HG03064 (cell line): ENCODE results near the gene HSPA1A.

ENCODE experiments used
- ATAC-seq: cut with Tn5 transposase; IDR thresholded peaks from one replicate; pipeline ENCODE4 v1.9.1; 2021; ENCODE audit warnings: low read depth; ENCODE audit not compliant: unreplicated experiment

Gene HSPA1A

DNA sequence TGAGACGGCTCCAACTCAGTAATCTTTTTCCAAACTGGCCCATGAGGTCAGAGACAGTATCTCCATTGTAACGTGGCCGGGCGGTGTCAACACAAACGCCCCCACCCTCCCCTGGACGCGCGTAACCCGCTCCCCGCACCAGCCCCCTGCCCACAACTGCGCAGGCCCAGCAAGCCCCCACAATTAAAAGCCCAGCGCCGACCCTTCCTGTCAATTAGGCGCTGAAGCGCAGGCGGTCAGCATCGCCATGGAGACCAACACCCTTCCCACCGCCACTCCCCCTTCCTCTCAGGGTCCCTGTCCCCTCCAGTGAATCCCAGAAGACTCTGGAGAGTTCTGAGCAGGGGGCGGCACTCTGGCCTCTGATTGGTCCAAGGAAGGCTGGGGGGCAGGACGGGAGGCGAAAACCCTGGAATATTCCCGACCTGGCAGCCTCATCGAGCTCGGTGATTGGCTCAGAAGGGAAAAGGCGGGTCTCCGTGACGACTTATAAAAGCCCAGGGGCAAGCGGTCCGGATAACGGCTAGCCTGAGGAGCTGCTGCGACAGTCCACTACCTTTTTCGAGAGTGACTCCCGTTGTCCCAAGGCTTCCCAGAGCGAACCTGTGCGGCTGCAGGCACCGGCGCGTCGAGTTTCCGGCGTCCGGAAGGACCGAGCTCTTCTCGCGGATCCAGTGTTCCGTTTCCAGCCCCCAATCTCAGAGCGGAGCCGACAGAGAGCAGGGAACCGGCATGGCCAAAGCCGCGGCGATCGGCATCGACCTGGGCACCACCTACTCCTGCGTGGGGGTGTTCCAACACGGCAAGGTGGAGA is at the start of gene HSPA1A, which contains the start of gene HSPA1L:
TSS of gene HSPA1A (plus strand) at position 519 of the 814 bp plus-strand sequence. CDS start at position 733, 214 bp downstream.
TSS of gene HSPA1L (minus strand) at position 259 of the 814 bp plus-strand sequence. CDS start 3,311 bp downstream, outside the sequence.
- ATAC-seq = no peak

DNA sequence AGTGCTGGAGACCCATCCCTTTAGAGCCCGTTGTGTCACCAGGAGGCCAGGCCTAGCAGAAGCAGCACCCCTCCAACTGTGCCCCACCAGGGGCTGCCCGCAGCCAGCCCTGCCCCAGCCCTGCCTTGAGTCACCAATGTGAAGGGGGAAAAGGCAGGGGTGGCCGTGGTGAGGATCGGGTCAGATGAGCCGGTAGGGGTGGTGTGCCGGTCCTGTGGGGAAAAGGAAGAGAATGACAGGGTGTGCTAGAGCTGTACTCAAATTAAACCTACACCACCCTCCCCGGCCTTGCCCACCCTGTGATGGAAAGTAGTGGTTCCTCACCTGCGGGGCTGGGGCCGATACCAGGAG is 49.8 kb upstream of the HSPA1A start:
- ATAC-seq = no peak

DNA sequence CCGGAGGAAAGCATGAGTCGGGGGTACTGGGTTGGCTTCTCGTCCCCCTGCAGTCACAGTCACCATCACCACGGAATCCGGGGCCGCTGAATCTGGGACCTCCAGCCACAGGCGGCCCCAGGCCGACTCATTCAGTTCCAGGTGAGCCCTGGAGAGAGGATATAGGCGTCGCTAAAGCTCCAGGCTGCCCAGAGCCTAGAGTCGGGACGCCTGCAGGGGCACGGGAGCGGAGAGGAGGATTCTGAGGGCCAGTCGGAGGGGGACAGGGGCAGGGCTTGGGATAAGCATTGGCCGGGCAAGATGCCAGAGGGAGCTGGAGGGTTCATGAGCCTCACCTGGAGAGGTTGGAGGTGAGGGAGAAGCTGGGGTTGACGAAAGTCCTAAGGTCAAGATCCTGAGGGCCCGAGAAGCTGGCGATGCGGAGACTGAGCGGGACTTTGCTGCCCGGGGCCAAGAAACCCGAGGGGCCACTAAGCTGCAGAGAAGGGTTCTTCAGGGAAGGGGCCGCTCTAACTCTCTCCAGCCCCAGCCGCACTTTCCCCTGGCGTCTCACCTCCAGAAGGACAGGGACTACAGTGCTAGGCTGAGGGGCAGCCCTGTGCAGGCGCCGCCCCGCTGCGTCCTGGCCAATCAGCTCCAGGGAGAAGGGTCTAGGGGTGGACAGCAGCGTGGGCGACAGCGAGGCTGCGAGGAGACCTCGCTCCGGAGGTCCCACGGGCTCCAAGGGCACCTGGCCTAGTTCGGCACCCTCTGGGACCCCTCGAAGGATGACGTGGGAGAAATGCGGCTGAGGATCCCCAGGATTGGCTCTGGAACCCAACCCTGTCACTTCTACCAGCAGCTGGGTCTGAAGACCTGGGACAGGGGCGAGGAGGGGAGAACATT is 49.2 kb upstream of the HSPA1A start:
- no peak for ATAC-seq

GRCh38 chr6:31767096-31767645 is 48.2 kb upstream of the HSPA1A start:
- no peak for ATAC-seq

DNA sequence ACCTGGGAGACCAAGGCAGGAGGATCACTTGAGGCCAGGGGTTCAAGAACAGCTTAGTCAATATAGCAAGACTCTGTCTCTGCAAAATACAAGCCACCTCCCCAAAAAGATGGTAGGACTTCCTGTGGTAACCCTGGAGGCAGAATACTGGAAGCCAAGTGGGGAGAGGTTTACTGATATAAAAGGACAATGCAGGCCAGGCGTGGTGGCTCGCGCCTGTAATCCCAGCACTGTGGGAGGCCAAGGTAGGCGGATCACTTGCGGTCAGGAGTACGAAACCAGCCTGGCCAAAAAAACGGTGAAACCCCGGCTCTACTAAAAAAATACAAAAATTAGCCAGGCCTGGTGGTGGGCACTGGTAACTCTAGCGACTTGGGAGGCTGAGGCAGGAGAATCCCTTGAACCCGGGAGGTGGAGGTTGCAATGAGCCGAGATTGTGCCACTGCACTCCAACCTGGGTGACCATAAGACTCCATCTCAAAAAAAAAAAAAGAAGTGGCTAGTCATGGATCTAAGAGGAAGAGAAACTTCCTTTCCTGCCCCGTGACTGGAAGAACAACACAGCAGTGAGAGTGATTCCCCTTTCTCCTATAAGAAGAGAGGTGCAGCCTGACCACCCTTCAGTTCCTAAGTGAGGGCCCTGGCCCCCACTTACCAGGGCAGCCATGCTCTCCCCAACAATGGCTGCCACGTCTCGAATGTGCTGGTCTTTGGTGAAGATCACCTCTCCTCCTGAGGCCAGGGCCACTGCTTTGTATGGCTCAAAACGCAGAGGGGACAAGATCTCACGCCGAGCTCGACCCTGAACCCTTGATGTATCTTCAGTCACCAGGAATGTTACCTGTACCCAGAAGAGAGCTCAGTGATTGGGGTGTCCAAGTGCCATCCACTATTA is 46.7 kb upstream of the HSPA1A start:
- ATAC-seq = no peak

GRCh38 chr6:31769684-31770371 is 45.5 kb upstream of the HSPA1A start:
- ATAC-seq = no peak

- no peak for ATAC-seq
Measured at GRCh38 chr6:31770860-31771259, 44.5 kb upstream of the HSPA1A start.

- ATAC-seq = no peak
Measured at GRCh38 chr6:31771992-31772358, 43.4 kb upstream of the HSPA1A start.

GRCh38 chr6:31775184-31775583 is 40.2 kb upstream of the HSPA1A start:
- ATAC-seq = no peak

- no peak for ATAC-seq
Measured at GRCh38 chr6:31775633-31776484, 39.5 kb upstream of the HSPA1A start.

GRCh38 chr6:31776485-31776988 is 38.8 kb upstream of the HSPA1A start:
- no peak for ATAC-seq

GRCh38 chr6:31776989-31777666 is 38.2 kb upstream of the HSPA1A start, which contains the start of gene VWA7:
VWA7 (minus strand) TSS chr6:31777328; CDS start chr6:31776779, 549 bp downstream.
- ATAC-seq = no peak

DNA sequence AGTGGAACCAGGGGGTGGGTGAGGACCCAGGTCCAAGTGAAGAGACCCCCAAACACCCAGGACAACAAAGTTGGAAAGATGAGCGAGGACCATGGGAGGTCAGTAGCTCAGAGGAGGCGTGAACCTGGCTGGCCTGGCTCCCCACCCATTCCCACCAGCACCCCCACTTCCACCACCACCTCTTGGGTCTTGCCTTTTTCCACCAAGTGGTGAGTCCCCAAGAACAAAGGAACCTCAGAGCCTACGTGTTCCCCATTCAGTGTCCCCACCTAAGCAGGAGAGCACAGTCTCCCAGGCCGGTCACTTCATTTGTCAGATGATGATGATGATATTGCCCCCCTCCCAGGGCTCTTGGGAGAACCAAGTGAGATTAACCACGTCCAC is 37.7 kb upstream of the HSPA1A start:
- no peak for ATAC-seq

DNA sequence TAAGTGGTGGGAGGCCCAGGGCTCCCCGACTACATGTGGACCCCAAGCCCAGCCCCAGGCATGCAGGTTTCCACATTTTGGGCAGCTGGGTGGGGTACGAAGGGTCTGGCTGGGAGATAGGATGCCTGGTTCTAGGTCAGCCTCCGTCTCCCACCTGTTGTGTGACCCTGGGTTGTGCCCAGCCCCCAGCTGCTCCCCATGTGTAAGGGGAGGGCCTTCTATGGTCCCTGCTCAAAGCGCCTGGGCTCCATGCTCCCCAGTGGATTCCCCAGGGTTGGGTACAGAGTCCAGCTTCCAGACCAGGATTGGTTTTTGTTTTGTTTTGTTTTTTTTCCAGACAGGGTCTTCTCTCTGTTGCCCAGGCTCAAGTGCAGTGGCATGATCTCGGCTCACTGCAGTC is 37.1 kb upstream of the HSPA1A start:
- ATAC-seq = no peak

- ATAC-seq = no peak
Measured at GRCh38 chr6:31778999-31779885, 36.1 kb upstream of the HSPA1A start.

DNA sequence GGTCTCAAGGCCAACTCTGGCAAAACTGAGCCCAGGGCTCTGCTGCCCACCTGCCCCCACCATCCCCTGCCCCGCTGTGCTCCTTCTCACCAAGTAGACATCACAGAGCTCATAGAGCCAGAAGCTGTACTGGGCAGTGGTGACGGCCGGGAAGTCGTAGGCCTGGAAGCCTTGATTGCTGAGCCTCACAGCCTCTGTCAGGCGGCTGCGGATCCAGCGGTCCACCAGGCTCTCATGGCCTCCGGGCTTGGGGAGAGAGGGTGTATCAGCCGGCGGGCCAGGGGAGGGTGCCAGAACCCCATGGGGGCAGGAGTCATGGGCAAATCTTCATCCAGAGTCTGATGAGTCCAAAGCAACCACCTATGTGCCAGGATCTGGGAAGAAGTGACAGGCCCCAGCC is 35.4 kb upstream of the HSPA1A start:
- no peak for ATAC-seq
